IPS-20b (cell line): Measurements from ENCODE around the gene ULK4.

Experiments used
- H3K27ac ChIP-seq: one replicate; pipeline ENCODE4 v1.5.1; 2013; ENCODE audit warnings: low read length
- H3K27me3 ChIP-seq: 2 replicates; pipeline ENCODE4 v1.6.1; 2013; ENCODE audit warnings: mild to moderate bottlenecking, low read length, inconsistent platforms; ENCODE audit not compliant: insufficient read depth
- H3K36me3 ChIP-seq: 2 replicates; pipeline ENCODE4 v1.6.1; 2013; ENCODE audit warnings: low read depth, mild to moderate bottlenecking, inconsistent platforms, low read length, moderate library complexity; ENCODE audit not compliant: insufficient read depth
- H3K4me1 ChIP-seq: 2 replicates; pipeline ENCODE4 v1.6.1; 2013; ENCODE audit warnings: mild to moderate bottlenecking, control low read depth, inconsistent platforms, low read length, moderate library complexity; ENCODE audit not compliant: insufficient read depth
- H3K4me3 ChIP-seq: 2 replicates; pipeline ENCODE4 v1.5.1; 2013; ENCODE audit warnings: mild to moderate bottlenecking, low read length, inconsistent platforms
- H3K9ac ChIP-seq: 2 replicates; pipeline ENCODE4 v1.6.1; 2013; ENCODE audit warnings: low read depth, mild to moderate bottlenecking, inconsistent platforms, low read length, moderate library complexity
- H3K9me3 ChIP-seq: 2 replicates; pipeline ENCODE4 v1.6.1; 2013; ENCODE audit warnings: mild to moderate bottlenecking, low read depth, low read length, inconsistent platforms; ENCODE audit not compliant: insufficient read depth

ULK4 gene

DNA sequence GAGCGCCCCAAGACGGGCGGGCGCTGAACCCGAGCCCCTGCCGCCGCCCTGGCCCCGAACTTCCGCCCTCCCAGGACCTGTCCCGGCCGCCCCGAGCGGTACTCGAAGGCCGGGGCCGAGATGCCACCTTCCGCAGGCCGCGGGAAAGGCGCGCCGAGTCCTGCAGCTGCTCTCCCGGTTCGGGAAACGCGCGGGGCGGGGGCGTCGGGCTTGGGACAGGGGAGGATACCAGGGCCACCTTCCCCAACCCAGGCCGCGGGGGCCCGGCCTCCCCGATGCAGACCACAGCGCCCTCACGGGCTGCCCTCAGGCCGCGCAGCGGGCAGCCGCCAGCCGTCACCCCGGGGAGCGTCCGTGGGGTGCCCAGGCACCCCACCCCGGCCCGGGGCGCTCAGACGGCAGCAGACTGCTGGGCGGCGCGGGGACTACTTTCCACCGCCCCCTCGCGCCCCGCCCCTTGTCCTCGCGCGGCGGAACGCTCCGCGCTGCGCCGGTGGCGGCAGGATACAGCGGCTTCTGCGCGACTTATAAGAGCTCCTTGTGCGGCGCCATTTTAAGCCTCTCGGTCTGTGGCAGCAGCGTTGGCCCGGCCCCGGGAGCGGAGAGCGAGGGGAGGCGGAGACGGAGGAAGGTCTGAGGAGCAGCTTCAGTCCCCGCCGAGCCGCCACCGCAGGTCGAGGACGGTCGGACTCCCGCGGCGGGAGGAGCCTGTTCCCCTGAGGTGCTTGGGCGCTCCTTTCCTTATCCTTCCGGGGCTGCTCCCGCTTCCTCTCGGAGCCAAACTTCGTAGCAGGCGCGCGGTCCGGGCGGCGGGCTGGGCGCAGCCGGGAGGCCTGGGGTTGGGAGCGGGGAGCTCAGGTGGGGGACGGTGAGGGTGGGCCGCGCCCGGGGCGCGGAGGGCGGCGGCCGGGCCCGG, 762.7 kb downstream of the ULK4 start, which contains the start of gene CTNNB1:
Gene CTNNB1 (plus strand): TSS at position 556 of the 916 bp plus-strand sequence. CDS start 24,564 bp downstream, outside the sequence.
- Histone ChIP-seq H3K36me3 (no peaks in the 10 kb centered on the region), H3K4me1 (peaks cover 24% of the 10 kb centered on the region; the same call in 1 of the 2 replicates), H3K27ac (peak within 1 kb of the TSS; percentile 86), H3K4me3 (peak within 1 kb of the TSS; percentile 97), H3K9ac (peak within 1 kb of the TSS; percentile 95), H3K9me3 (no peaks in the 10 kb centered on the region), H3K27me3 (peaks cover 8% of the 10 kb centered on the region; the same call in 1 of the 2 replicates)

DNA sequence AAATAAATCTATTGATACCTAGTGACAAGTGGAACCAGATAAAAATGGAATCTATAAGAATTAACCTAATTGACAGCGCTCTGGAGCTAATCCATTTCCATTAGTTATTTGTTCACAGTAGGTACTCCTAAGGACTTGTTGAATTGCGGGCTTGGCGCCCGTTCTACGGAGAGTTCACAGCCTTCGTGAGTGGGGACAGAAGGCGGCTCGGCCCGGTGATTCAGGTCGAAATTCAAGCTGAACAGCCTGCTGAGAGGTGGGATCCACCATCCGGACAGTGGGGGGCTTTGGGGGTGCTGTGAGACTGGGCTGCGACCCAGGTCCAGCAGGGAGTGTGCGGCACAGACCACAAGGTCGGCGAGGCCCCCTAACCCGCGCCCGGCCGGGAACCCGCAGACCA, 763.4 kb downstream of the ULK4 start:
- Histone ChIP-seq H3K36me3 (no peaks in the 10 kb centered on the region), H3K9me3 (no peaks in the 10 kb centered on the region), H3K4me3 (peak overlapping the region; percentile 86), H3K27ac (no peak overlapping the region), H3K4me1 (peaks cover 17% of the 10 kb centered on the region; the same call in 1 of the 2 replicates), H3K27me3 (peaks cover 8% of the 10 kb centered on the region; the same call in 1 of the 2 replicates), H3K9ac (peak overlapping the region; percentile 95; the same call in 1 of the 2 replicates)

DNA sequence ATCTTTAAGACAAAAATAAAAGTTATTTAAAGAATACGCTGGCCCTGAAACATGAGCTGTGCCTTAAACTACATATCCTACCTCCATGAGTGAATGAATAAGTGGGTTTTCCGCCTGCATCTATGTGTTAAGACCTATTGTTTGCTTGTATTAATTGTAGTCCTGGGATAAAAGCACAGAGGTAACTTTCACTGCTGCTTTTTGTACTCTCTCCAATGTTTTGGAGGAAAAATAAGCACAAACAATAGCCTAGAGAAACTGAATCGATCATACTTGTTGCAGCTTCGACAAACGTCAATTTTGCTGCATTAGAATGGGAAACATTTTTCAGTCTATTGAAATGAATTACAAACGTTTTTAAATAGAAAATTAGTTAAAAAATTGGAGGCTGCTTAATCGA, 763.9 kb downstream of the ULK4 start:
- H3K36me3 ChIP-seq: no peaks in the 10 kb centered on the region
- H3K9me3 ChIP-seq: no peaks in the 10 kb centered on the region
- no peak overlapping the region for H3K27ac ChIP-seq
- H3K4me3 ChIP-seq: peak overlapping the region; percentile 86
- H3K4me1 ChIP-seq: peaks cover 12% of the 10 kb centered on the region; the same call in 1 of the 2 replicates
- H3K27me3 ChIP-seq: peaks cover 8% of the 10 kb centered on the region; the same call in 1 of the 2 replicates
- H3K9ac ChIP-seq: peak overlapping the region; percentile 95; the same call in 1 of the 2 replicates
